AG04449 (cell line): ENCODE measurements around the gene MAPK14.
"Not testable (repeated sequence)": the region's sequence is repeated elsewhere in the genome, so short reads cannot be mapped to it uniquely, and the experiment has no call there.

Source experiments
- CTCF ChIA-PET: fragments of 350-600 bp; formaldehyde crosslinking; extraction: SDS; loops from one replicate; lab custom pipeline; 2021; ENCODE audit warnings: antibody characterized with exemption; lab: Yijun Ruan, JAX
- POLR2A ChIA-PET: fragments of 400-600, 350-600 bp; formaldehyde crosslinking; extraction: SDS; loops from one replicate; lab custom pipeline; 2020; ENCODE audit warnings: antibody characterized with exemption, inconsistent platforms; lab: Yijun Ruan, JAX
- DNase-seq: peaks from one replicate; pipeline ENCODE4 v3.0.0-alpha.2; 2010; ENCODE audit warnings: low read depth, low spot score
- H3K4me3 ChIP-seq: 2 replicates; pipeline ENCODE4 v1.5.1; 2011; ENCODE audit warnings: low read depth, mild to moderate bottlenecking, control low read depth, low read length
- CTCF ChIP-seq: IDR thresholded peaks from one replicate; pipeline ENCODE4 v1.5.1; 2011; ENCODE audit warnings: mild to moderate bottlenecking, moderate library complexity, low read length, control low read depth, inconsistent platforms; ENCODE audit not compliant: insufficient read depth; ENCODE audit errors: missing control alignments

Gene MAPK14

DNA sequence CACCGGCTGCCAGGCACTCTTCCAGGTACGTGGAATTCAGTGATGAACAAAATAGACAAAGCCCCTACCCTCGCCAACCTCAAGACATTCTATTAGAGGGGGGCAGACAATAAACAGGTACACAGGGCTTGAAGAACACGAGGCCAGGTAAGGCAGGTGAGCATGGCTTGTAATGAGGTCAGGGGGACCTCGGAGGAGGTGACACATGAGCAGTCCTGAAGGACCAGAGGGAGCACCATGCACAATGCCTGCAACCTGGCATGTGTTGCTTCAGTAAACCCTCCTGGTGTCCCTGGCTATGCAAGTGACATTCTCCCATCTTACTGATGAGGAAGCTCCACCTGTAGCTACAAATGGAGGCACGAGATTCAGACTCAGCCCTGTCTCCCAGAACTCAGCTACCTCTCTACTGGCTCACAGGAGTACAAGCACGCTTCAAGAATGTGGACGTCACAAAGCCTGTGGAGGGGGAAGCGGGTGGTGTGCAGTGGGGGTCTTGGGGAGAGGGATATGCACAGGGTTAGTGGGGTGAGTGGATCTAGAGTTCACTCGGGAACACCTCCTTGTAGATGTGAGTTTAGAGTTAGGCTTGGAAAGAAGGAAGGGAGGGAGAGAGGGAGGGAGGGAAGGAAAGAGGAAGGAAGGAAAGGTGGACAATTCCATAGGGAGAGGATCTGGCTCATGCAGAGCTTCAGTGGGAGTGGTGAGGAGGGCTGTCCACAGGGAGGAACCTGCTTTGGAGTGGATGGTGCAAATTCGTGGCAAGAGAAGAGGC lies 95.1 kb downstream of the MAPK14 start:
- no peak for TF ChIP-seq CTCF
- POLR2A ChIA-PET, result no interaction called here
- CTCF ChIA-PET, result interaction anchor here (0.9 to 5.0 kb wide), 14 partner anchors 10 to 236 kb away, joined by 3 to 33 read pairs (median 4); partner anchors contain the start of gene MAPK14
- no peak overlapping the region for H3K4me3 ChIP-seq
- no peak for DNase-seq

DNA sequence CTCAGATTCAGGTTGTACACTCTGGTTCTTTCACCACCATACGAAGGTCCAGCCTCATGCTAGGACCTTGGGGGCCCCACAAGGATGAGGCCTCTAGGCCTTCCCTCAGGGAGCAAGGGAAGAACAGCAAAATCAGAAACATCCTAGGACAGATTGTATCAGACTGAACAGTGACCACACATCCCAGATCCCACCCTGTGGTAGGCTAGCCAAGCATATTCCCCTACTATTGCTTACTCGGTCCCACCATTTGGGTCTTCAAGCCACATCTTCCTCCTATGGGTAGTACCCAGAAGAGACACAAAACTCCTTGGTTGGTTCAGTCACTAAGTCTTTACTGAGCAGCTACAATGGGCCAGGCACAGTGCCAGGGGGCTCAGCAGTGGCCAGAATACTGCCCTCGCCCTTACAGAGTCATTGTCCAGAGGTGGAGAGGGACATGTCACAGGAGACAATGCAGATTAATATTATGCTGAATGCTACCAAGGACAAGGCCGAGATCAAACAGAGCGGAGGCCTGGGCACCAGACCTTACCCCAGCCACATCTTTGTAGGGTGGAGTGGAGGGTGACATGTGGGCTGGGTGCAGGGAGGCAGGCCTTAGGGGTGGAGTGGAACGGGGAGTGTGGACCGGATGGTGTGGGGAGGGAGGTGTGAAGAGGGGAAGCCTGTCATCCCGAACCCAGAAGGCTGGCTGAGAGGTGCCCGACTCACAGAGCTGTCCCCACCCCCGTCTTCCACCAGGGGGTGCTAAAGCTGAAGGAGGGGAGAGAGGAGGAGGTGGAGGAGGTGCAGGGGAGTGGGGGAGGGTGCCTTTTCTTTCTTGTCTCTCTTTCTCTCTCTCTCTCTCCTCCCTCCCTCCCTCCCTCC lies 95.9 kb downstream of the MAPK14 start:
- TF ChIP-seq CTCF, result peak; percentile 91
- ChIA-PET POLR2A (no interaction called here), CTCF (interaction anchor here (0.6 to 5.0 kb wide), 19 partner anchors 8 to 237 kb away, joined by 3 to 33 read pairs (median 4); partner anchors contain the start of gene MAPK14)
- no peak overlapping the region for H3K4me3 ChIP-seq
- no peak for DNase-seq

GRCh38 chr6:36124346-36124745 lies 96.7 kb downstream of the MAPK14 start:
- CTCF ChIA-PET, result interaction anchor here (0.8 to 5.0 kb wide), 13 partner anchors 8 to 236 kb away, joined by 3 to 33 read pairs (median 5); partner anchors contain the start of gene MAPK14
- H3K4me3 ChIP-seq, POLR2A ChIA-PET, DNase-seq: not testable (repeated sequence)

- ChIA-PET CTCF (interaction anchor here (0.9 to 5.0 kb wide), 5 partner anchors 9 to 237 kb away, joined by 3 to 22 read pairs (median 5); no protein-coding TSS in a partner anchor), POLR2A (no interaction called here)
- TF ChIP-seq CTCF, result no peak
- DNase-seq, result no peak
- H3K4me3 ChIP-seq, result no peak overlapping the region
Measured at GRCh38 chr6:36124881-36125280, 97.3 kb downstream of the MAPK14 start.

- CTCF ChIA-PET, result interaction anchor here (0.9 to 5.0 kb wide), 4 partner anchors 10 to 236 kb away, joined by 3 to 22 read pairs (median 8); no protein-coding TSS in a partner anchor
- TF ChIP-seq CTCF, result no peak
- H3K4me3 ChIP-seq, result no peak overlapping the region
- DNase-seq, result no peak
- POLR2A ChIA-PET, result no interaction called here
Measured at GRCh38 chr6:36125575-36125974, 98.0 kb downstream of the MAPK14 start.

DNA sequence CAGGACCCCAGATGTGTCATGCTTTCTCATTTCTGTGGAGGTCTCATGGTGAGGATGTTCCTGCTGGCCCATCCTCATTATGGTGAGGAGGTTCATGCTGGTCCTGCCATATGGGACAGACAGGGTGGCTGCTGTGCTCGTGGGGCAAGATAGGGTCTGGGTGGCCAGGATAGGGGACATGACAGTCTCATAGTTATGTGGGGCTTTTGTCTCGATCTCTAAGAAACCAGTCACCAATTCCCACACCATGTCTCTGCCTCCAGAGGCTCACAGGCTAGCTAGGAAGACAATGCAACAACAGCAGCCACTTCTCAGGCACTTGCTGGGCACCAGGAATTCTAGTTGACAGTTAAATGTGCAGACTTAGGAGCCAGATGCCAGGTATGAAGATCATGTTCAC lies 98.5 kb downstream of the MAPK14 start:
- ChIA-PET POLR2A (no interaction called here), CTCF (interaction anchor here (1.3 to 3.3 kb wide), 5 partner anchors 11 to 234 kb away, joined by 3 to 13 read pairs (median 3); no protein-coding TSS in a partner anchor)
- TF ChIP-seq CTCF, result no peak
- no peak overlapping the region for H3K4me3 ChIP-seq
- DNase-seq, result no peak
